Endothelial cell (in vitro differentiated cells): ENCODE measurements around the gene HDGFL2. TPM values are rescaled to one million over a fixed set of nuclear protein-coding genes. Genes with fewer than 3 reads are reported as not detected.

Experiments
- DNase-seq: peaks from one replicate; pipeline ENCODE4 v3.0.0; 2021; ENCODE audit warnings: low spot score
- H3K27ac Mint-ChIP-seq: one replicate; pipeline ENCODE4 v1.8.0; 2021; ENCODE audit warnings: mixed read lengths, inconsistent platforms; ENCODE audit not compliant: unreplicated experiment
- H3K27me3 Mint-ChIP-seq: one replicate; pipeline ENCODE4 v1.8.0; 2021; ENCODE audit warnings: mild to moderate bottlenecking, moderate library complexity, mixed read lengths, inconsistent platforms; ENCODE audit not compliant: unreplicated experiment
- H3K36me3 Mint-ChIP-seq: one replicate; pipeline ENCODE4 v1.8.0; 2021; ENCODE audit warnings: mild to moderate bottlenecking, low read depth, mixed read lengths, inconsistent platforms; ENCODE audit not compliant: unreplicated experiment
- H3K4me1 Mint-ChIP-seq: one replicate; pipeline ENCODE4 v1.8.0; 2021; ENCODE audit warnings: mild to moderate bottlenecking, mixed read lengths, inconsistent platforms; ENCODE audit not compliant: unreplicated experiment
- H3K4me3 Mint-ChIP-seq: one replicate; pipeline ENCODE4 v1.8.0; 2021; ENCODE audit warnings: mild to moderate bottlenecking, mixed read lengths, inconsistent platforms; ENCODE audit not compliant: unreplicated experiment
- H3K9me3 Mint-ChIP-seq: one replicate; pipeline ENCODE4 v1.8.0; 2021; ENCODE audit warnings: mixed read lengths, inconsistent platforms; ENCODE audit not compliant: unreplicated experiment
- CTCF ChIP-seq: fragments of 200-600 bp; sonication (generic); IDR thresholded peaks from one replicate; pipeline ENCODE4 v1.5.0; 2021; ENCODE audit warnings: antibody characterized with exemption; ENCODE audit not compliant: unreplicated experiment
- total RNA-seq: library from RNA; stranded (reverse); fragmentation: NEBNext Ultra II Directional; extraction: Animal tissue kit (Norgen Biotek cat#: 25700); gene quantifications from one replicate; pipeline ENCODE4 v1.2.1, GENCODE V29; 2021; ENCODE audit not compliant: unreplicated experiment

The HDGFL2 gene
- total RNA-seq, 1 donor from 2014 or later = 107 TPM

- Mint-ChIP-seq H3K27ac (no peak overlapping the region), H3K4me1 (peaks cover 6% of the 10 kb centered on the region), H3K27me3 (peaks cover 6% of the 10 kb centered on the region), H3K4me3 (no peak overlapping the region), H3K36me3 (peaks cover 2% of the 10 kb centered on the region), H3K9me3 (no peaks in the 10 kb centered on the region)
- TF ChIP-seq CTCF = no peak
- DNase-seq = no peak
These were observed 66.0 kb downstream of the HDGFL2 start for GRCh38 chr19:4537953-4538600.

- TF ChIP-seq CTCF = no peak
- H3K4me1 Mint-ChIP-seq = peaks cover 6% of the 10 kb centered on the region
These were observed 66.5 kb downstream of the HDGFL2 start for GRCh38 chr19:4538601-4538954.

GRCh38 chr19:4539169-4539692 lies 67.1 kb downstream of the HDGFL2 start:
- no peak overlapping the region for H3K27ac Mint-ChIP-seq
- H3K27me3 Mint-ChIP-seq = peaks cover 6% of the 10 kb centered on the region

More at GRCh38 chr19:4538601-4538954, 66.5 kb downstream of the HDGFL2 start:
- Mint-ChIP-seq H3K27ac (no peak overlapping the region), H3K9me3 (no peaks in the 10 kb centered on the region), H3K27me3 (peaks cover 6% of the 10 kb centered on the region), H3K36me3 (peaks cover 3% of the 10 kb centered on the region), H3K4me3 (no peak overlapping the region)
- no peak for DNase-seq

GRCh38 chr19:4539693-4540581 lies 67.8 kb downstream of the HDGFL2 start, which contains the start of gene LRG1:
Gene LRG1 (minus strand): TSS chr19:4540036. CDS start chr19:4540013, 23 bp downstream.
- H3K4me3 Mint-ChIP-seq = no peak within 1 kb of the TSS
- peaks cover 3% of the 10 kb centered on the region for H3K36me3 Mint-ChIP-seq
- no peaks in the 10 kb centered on the region for H3K9me3 Mint-ChIP-seq
- no peak for TF ChIP-seq CTCF
- H3K27me3 Mint-ChIP-seq = peaks cover 6% of the 10 kb centered on the region
- peaks cover 6% of the 10 kb centered on the region for H3K4me1 Mint-ChIP-seq
- peak within 1 kb of the TSS; percentile 48 for H3K27ac Mint-ChIP-seq
- DNase-seq = no peak

More at GRCh38 chr19:4539169-4539692, 67.1 kb downstream of the HDGFL2 start:
- Mint-ChIP-seq H3K4me3 (no peak overlapping the region), H3K9me3 (no peaks in the 10 kb centered on the region), H3K4me1 (peaks cover 6% of the 10 kb centered on the region), H3K36me3 (peaks cover 3% of the 10 kb centered on the region)
- no peak for TF ChIP-seq CTCF
- DNase-seq = no peak
